ENCODE data around the gene PNMA6E.

DNA sequence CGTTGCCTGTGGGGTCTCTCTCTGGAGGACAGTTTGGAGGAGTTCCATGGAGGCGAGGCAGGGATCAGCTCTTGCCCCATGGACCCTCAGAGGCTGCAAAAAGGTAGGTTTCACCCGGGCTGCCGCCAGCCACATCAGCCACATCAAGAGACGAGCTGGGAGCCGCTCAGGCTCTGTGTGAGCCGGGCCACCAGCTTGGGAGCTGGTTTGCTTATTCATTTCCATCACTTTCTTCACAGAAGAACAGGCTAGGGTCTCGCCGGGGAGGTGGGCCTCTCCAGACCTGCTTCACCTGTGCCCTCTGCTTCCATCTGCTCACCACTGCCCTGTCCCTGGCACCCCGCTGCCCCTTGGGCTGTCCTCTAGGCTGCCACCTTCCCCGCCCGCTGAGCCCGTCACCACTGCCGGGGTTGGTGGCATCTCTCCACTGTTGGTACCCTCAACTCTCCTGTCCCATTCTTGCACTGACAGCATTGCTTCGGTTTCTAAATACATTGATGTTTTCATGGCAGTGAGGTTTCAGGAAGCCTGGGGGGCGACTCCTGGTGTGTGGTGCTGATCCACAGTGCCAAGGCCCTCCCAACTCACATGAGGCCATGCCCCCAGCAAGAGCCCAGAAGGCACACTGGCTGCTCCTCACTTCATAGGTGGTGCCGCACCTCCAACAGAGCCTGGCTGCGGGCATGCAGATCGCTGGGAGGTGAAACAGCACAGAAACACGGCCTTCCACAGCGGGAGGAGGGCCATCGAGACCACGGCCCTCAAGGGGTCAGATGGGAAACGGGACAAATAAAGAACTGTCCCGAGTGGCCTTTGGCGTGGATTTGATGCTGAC lies 49.2 kb upstream of the PNMA6E start:
- TF ChIP-seq SP1 (IDR thresholded peaks at IDR 0.05), result no peak
- TF ChIP-seq FOXK2 (IDR thresholded peaks at IDR 0.05), result no peak
- no peak for TF ChIP-seq LEF1 (IDR thresholded peaks at IDR 0.05; ENCODE audit: borderline replicate concordance)
- TF ChIP-seq ARNT (IDR thresholded peaks at IDR 0.05), result no peak
- TF ChIP-seq FOXA1 (IDR thresholded peaks at IDR 0.05), result no peak
- TF ChIP-seq L3MBTL2 (conservative IDR thresholded peaks at IDR 0.05), result no peak
- no peak for TF ChIP-seq SUZ12 (IDR thresholded peaks at IDR 0.05)
- TF ChIP-seq ELF4 (IDR thresholded peaks at IDR 0.05), result no peak
- TF ChIP-seq BHLHE40 (IDR thresholded peaks at IDR 0.05; ENCODE audit: borderline replicate concordance), result no peak
